C4-2B (cell line): ENCODE results near the gene CDKN3.

ENCODE experiments used
- ZFX ChIP-seq: fragments of 450-650 bp; IDR thresholded peaks from 2 replicates; pipeline ENCODE4 v1.6.1; 2017
- TF ChIP-seq, protein P1 (sequence below): fragments of 450-650 bp; conservative IDR thresholded peaks from 2 replicates; pipeline ENCODE4 v1.5.1; 2017; ENCODE audit warnings: mild to moderate bottlenecking

DNA sequence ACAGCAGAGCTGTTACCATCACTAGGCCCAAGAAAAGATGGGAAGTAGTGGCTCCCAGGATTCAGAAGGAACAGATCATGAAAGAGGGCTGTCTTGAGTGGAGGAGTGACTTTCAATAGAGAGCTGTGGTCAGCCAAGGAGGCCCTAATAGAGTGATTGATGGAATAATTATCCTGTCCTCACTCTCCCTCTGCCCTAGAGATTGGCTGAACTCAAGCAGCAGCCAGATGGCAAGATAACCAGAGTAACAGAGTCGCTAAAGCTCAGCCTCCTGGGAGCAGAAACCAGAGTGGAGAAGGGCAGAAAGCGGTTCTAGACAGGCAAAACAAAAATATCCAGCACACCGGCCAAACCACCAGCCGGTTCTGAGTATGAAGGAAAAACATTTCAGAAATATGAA lies 68.8 kb downstream of the CDKN3 start:
- TF ChIP-seq, protein P1, sequence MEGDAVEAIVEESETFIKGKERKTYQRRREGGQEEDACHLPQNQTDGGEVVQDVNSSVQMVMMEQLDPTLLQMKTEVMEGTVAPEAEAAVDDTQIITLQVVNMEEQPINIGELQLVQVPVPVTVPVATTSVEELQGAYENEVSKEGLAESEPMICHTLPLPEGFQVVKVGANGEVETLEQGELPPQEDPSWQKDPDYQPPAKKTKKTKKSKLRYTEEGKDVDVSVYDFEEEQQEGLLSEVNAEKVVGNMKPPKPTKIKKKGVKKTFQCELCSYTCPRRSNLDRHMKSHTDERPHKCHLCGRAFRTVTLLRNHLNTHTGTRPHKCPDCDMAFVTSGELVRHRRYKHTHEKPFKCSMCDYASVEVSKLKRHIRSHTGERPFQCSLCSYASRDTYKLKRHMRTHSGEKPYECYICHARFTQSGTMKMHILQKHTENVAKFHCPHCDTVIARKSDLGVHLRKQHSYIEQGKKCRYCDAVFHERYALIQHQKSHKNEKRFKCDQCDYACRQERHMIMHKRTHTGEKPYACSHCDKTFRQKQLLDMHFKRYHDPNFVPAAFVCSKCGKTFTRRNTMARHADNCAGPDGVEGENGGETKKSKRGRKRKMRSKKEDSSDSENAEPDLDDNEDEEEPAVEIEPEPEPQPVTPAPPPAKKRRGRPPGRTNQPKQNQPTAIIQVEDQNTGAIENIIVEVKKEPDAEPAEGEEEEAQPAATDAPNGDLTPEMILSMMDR = no peak
- no peak for TF ChIP-seq ZFX
